T-cell (primary cell): ENCODE data around the gene KDM4B. TPM values are rescaled to one million over a fixed set of nuclear protein-coding genes. Genes with fewer than 3 reads are reported as not detected.

Experiments
- ATAC-seq, 4 experiments: fragments of 200-7000 bp in 3 of 4; fragments of 150-1000 bp in 1 of 4; cut with Tn5 transposase; replicated peaks in 1 of 4; 1 replicate in 3 of 4; 2 replicates in 1 of 4; pipeline ENCODE4 v1.10.0; 2021; ENCODE audit warnings: moderate library complexity in 3 of 4, mild to moderate bottlenecking in 2 of 4, moderate number of reproducible peaks in 1 of 4
- CTCF ChIA-PET, 2 donors: fragments of 300-600 bp; sonication (Branson Sonifier 250); formaldehyde crosslinking; loops; one replicate each; lab custom pipeline; 2022; ENCODE audit warnings: antibody characterized with exemption in 2 of 2; lab: Charles Lee
- POLR2A ChIA-PET, 2 donors: fragments of 300-600 bp; sonication (Branson Sonifier 250); formaldehyde crosslinking; loops; one replicate each; lab custom pipeline; 2022; ENCODE audit warnings: antibody characterized with exemption in 2 of 2; lab: Charles Lee
- DNase-seq, 35 experiments: peaks; one replicate each; pipeline versions ENCODE4 v3.0.0 to v3.0.0-alpha.2; 2013 to 2023
- H3K27ac ChIP-seq: one replicate; pipeline ENCODE4 v1.5.1; 2013; ENCODE audit warnings: low read length
- H3K27me3 ChIP-seq, 2 experiments: replicated peaks in 1 of 2; 1 replicate in 1 of 2; 2 replicates in 1 of 2; pipeline versions ENCODE4 v1.6.1 to v1.7.0; 2013; ENCODE audit warnings: low read length in 1 of 2, mixed read lengths in 1 of 2; ENCODE audit not compliant: control insufficient read depth in 2 of 2, insufficient read depth in 2 of 2; ENCODE audit errors: extremely low read depth in 1 of 2
- H3K36me3 ChIP-seq, 2 donors: 1 replicate in 1 of 2; 2 replicates in 1 of 2; pipeline versions ENCODE4 v1.6.1 to v1.7.0; 2013; ENCODE audit warnings: low read length in 1 of 2; ENCODE audit not compliant: control insufficient read depth in 2 of 2, insufficient read depth in 1 of 2; ENCODE audit errors: extremely low read depth in 1 of 2
- H3K4me1 ChIP-seq, 2 experiments: 1 replicate in 1 of 2; 2 replicates in 1 of 2; pipeline versions ENCODE4 v1.6.1 to v1.7.0; 2013; ENCODE audit warnings: low read length in 2 of 2, mixed read lengths in 1 of 2; ENCODE audit not compliant: insufficient read depth in 2 of 2, control insufficient read depth in 1 of 2; ENCODE audit errors: extremely low read depth in 1 of 2
- H3K4me3 ChIP-seq, 2 donors: 1 replicate in 1 of 2; 2 replicates in 1 of 2; pipeline versions ENCODE4 v1.5.1 to v1.7.0; 2013; ENCODE audit warnings: mild to moderate bottlenecking in 2 of 2, low read length in 1 of 2, moderate library complexity in 1 of 2; ENCODE audit not compliant: control insufficient read depth in 1 of 2; ENCODE audit errors: extremely low read depth in 1 of 2
- H3K9me3 ChIP-seq: 2 replicates; pipeline ENCODE4 v1.7.0; 2013
- H3K27ac Mint-ChIP-seq, 2 donors: one replicate each; pipeline ENCODE4 v1.8.0; 2020 to 2021; ENCODE audit warnings: mild to moderate bottlenecking in 2 of 2, mixed read lengths in 2 of 2
- H3K27me3 Mint-ChIP-seq, 2 donors: one replicate each; pipeline ENCODE4 v1.8.0; 2021 to 2022; ENCODE audit warnings: mixed read lengths in 2 of 2
- H3K36me3 Mint-ChIP-seq: one replicate; pipeline ENCODE4 v1.8.0; 2021; ENCODE audit warnings: mixed read lengths
- H3K4me1 Mint-ChIP-seq, 3 donors: one replicate each; pipeline ENCODE4 v1.8.0; 2020 to 2022; ENCODE audit warnings: mixed read lengths in 3 of 3, mild to moderate bottlenecking in 1 of 3
- H3K4me3 Mint-ChIP-seq, 3 donors: one replicate each; pipeline ENCODE4 v1.8.0; 2020 to 2022; ENCODE audit warnings: mild to moderate bottlenecking in 3 of 3, mixed read lengths in 3 of 3, moderate library complexity in 3 of 3
- H3K9me3 Mint-ChIP-seq, 3 donors: one replicate each; pipeline ENCODE4 v1.8.0; 2020 to 2022; ENCODE audit warnings: mixed read lengths in 3 of 3
- WGBS: methylation state at CpG from one replicate; pipeline ENCODE4 v1.1.5; 2013; ENCODE audit warnings: missing lambda C conversion rate; ENCODE audit not compliant: insufficient coverage; 5-methylcytosine and 5-hydroxymethylcytosine counted together
- total RNA-seq, 35 experiments: library from RNA in 6 of 35; stranded (reverse) in 6 of 35; fragments of 120-200 nt in 1 of 35; gene quantifications; one replicate each; pipeline versions ENCODE4 v1.2.1 to v1.2.4 and lab custom pipeline; 2013 to 2026

The KDM4B gene
- total RNA-seq, 5 donors from 2014 or later (not counting 1 experiment from before 2014, with no cell fraction given) = 44.6 to 59.2 (median 47.8) TPM

- Histone ChIP-seq H3K4me1 (no peaks in the 10 kb centered on the region), H3K9me3 (no peaks in the 10 kb centered on the region), H3K27me3 (peaks cover 0 to 15% of the 10 kb centered on the region in 2 experiments), H3K36me3 (no peaks in the 10 kb centered on the region), H3K27ac (no peak overlapping the region), H3K4me3 (no peak overlapping the region)
- ChIA-PET POLR2A (no interaction called here), CTCF (no interaction called here)
- DNase-seq = no peak
- WGBS = no CpG with 5 or more reads among the region's 2 CpGs
- ATAC-seq = no peak
- no peaks in the 10 kb centered on the region for H3K36me3 Mint-ChIP-seq
- no peaks in the 10 kb centered on the region for H3K9me3 Mint-ChIP-seq
- no peaks in the 10 kb centered on the region for H3K4me1 Mint-ChIP-seq
- no peak overlapping the region for H3K27ac Mint-ChIP-seq
- no peak overlapping the region for H3K4me3 Mint-ChIP-seq
- peaks cover 0 to 7% of the 10 kb centered on the region in 2 donors for H3K27me3 Mint-ChIP-seq
Observed at GRCh38 chr19:5181329-5181728, 212.4 kb downstream of the KDM4B start.

- Histone ChIP-seq H3K27me3 (peaks cover 0 to 12% of the 10 kb centered on the region in 2 experiments), H3K36me3 (no peaks in the 10 kb centered on the region), H3K9me3 (no peaks in the 10 kb centered on the region), H3K27ac (no peak overlapping the region), H3K4me1 (no peaks in the 10 kb centered on the region), H3K4me3 (no peak overlapping the region)
- Mint-ChIP-seq H3K27me3 (peaks cover 0 to 4% of the 10 kb centered on the region in 2 donors), H3K9me3 (no peaks in the 10 kb centered on the region), H3K36me3 (no peaks in the 10 kb centered on the region), H3K27ac (no peak overlapping the region), H3K4me3 (no peak overlapping the region), H3K4me1 (no peaks in the 10 kb centered on the region)
- ChIA-PET POLR2A (no interaction called here), CTCF (no interaction called here)
- WGBS = 71% methylated on average over 6 of the region's 10 CpGs
- DNase-seq = no peak
- no peak for ATAC-seq
Observed at GRCh38 chr19:5182751-5183150, 213.8 kb downstream of the KDM4B start.

- DNase-seq = no peak
- Histone ChIP-seq H3K9me3 (no peaks in the 10 kb centered on the region), H3K4me3 (no peak overlapping the region), H3K27me3 (peaks cover 0 to 21% of the 10 kb centered on the region in 2 experiments), H3K36me3 (no peaks in the 10 kb centered on the region), H3K27ac (no peak overlapping the region), H3K4me1 (no peaks in the 10 kb centered on the region)
- Mint-ChIP-seq H3K27me3 (peaks cover 0 to 4% of the 10 kb centered on the region in 2 donors), H3K36me3 (no peaks in the 10 kb centered on the region), H3K4me1 (no peaks in the 10 kb centered on the region), H3K9me3 (no peaks in the 10 kb centered on the region), H3K27ac (no peak overlapping the region), H3K4me3 (no peak overlapping the region)
- ATAC-seq = no peak
- POLR2A ChIA-PET = no interaction called here
- no CpG with 5 or more reads among the region's 3 CpGs for WGBS
- CTCF ChIA-PET = no interaction called here
Observed at GRCh38 chr19:5183616-5184015, 214.7 kb downstream of the KDM4B start.

GRCh38 chr19:5184930-5185329 is 216.0 kb downstream of the KDM4B start:
- Mint-ChIP-seq H3K4me1 (peaks cover 0 to 2% (median 0%) of the 10 kb centered on the region in 3 donors), H3K27ac (no peak overlapping the region), H3K4me3 (no peak overlapping the region), H3K36me3 (no peaks in the 10 kb centered on the region), H3K9me3 (no peaks in the 10 kb centered on the region), H3K27me3 (peaks cover 0 to 9% of the 10 kb centered on the region in 2 donors)
- no peak overlapping the region for H3K27ac ChIP-seq
- DNase-seq = no peak
- H3K9me3 ChIP-seq = no peaks in the 10 kb centered on the region
- no peaks in the 10 kb centered on the region for H3K36me3 ChIP-seq
- H3K4me3 ChIP-seq = no peak overlapping the region
- H3K27me3 ChIP-seq = peaks cover 0 to 22% of the 10 kb centered on the region in 2 experiments
- CTCF ChIA-PET = no interaction called here
- no peak for ATAC-seq
- POLR2A ChIA-PET = no interaction called here
- 69% methylated on average over 2 of the region's 4 CpGs for WGBS
- H3K4me1 ChIP-seq = no peaks in the 10 kb centered on the region

GRCh38 chr19:5186293-5187050 is 217.6 kb downstream of the KDM4B start:
- no peak overlapping the region for H3K4me3 ChIP-seq
- WGBS = no CpG with 5 or more reads among the region's 7 CpGs
- H3K27ac ChIP-seq = no peak overlapping the region
- Mint-ChIP-seq H3K36me3 (no peaks in the 10 kb centered on the region), H3K4me1 (peaks cover 0 to 2% (median 0%) of the 10 kb centered on the region in 3 donors), H3K9me3 (no peaks in the 10 kb centered on the region), H3K27me3 (peaks cover 0 to 9% of the 10 kb centered on the region in 2 donors), H3K27ac (no peak overlapping the region), H3K4me3 (no peak overlapping the region)
- ChIA-PET POLR2A (no interaction called here), CTCF (no interaction called here)
- H3K9me3 ChIP-seq = no peaks in the 10 kb centered on the region
- H3K27me3 ChIP-seq = peaks cover 0 to 29% of the 10 kb centered on the region in 2 experiments
- no peak for ATAC-seq
- H3K4me1 ChIP-seq = no peaks in the 10 kb centered on the region
- no peaks in the 10 kb centered on the region for H3K36me3 ChIP-seq
- DNase-seq = no peak

GRCh38 chr19:5188548-5189317 is 219.8 kb downstream of the KDM4B start:
- DNase-seq (no peak), ATAC-seq (no peak)
- H3K9me3 ChIP-seq = no peaks in the 10 kb centered on the region
- H3K4me1 ChIP-seq = no peaks in the 10 kb centered on the region
- H3K27me3 Mint-ChIP-seq = peaks cover 0 to 8% of the 10 kb centered on the region in 2 donors
- H3K4me3 Mint-ChIP-seq = no peak overlapping the region
- H3K4me1 Mint-ChIP-seq = peaks cover 0 to 2% (median 0%) of the 10 kb centered on the region in 3 donors
- no peaks in the 10 kb centered on the region for H3K36me3 ChIP-seq
- no peak overlapping the region for H3K4me3 ChIP-seq
- WGBS = 63% methylated on average over 8 of the region's 19 CpGs
- peaks cover 0 to 24% of the 10 kb centered on the region in 2 experiments for H3K27me3 ChIP-seq
- H3K27ac ChIP-seq = no peak overlapping the region
- H3K9me3 Mint-ChIP-seq = no peaks in the 10 kb centered on the region
- H3K27ac Mint-ChIP-seq = no peak overlapping the region
- POLR2A ChIA-PET = no interaction called here
- no peaks in the 10 kb centered on the region for H3K36me3 Mint-ChIP-seq
- CTCF ChIA-PET = no interaction called here
